ENCODE results near the gene TUT1.
"Not testable (repeated sequence)": the region's sequence is repeated elsewhere in the genome, so short reads cannot be mapped to it uniquely, and the experiment has no call there.

TUT1 gene

GRCh38 chr11:62573592-62574362, 17.5 kb downstream of the TUT1 start, which contains the start of gene EEF1G:
Gene EEF1G (minus strand): TSS chr11:62573891. CDS start chr11:62573842, 49 bp downstream.
- Histone ChIP-seq H3K4me3 (ENCODE audit: low read length) (peak within 1 kb of the TSS; percentile 91), H3K9me3 (replicated peaks; ENCODE audit: low read length) (no peaks in the 10 kb centered on the region), H3K4me1 (ENCODE audit: control insufficient read depth, insufficient read depth, low read length) (peaks cover 38% of the 10 kb centered on the region), H3K9ac (ENCODE audit: low read depth, low read length) (peak within 1 kb of the TSS; percentile 96), H3K36me3 (ENCODE audit: insufficient read depth, low read length) (peaks cover 70% of the 10 kb centered on the region), H3K4me2 (ENCODE audit: low read length) (peak within 1 kb of the TSS; percentile 93), H3K27me3 (ENCODE audit: control insufficient read depth, insufficient read depth, low read length) (no peaks in the 10 kb centered on the region)

GRCh38 chr11:62573006-62573591, 18.2 kb downstream of the TUT1 start:
- peak overlapping the region; percentile 96 for H3K9ac ChIP-seq (ENCODE audit: low read depth, low read length)
- H3K4me1 ChIP-seq (ENCODE audit: control insufficient read depth, insufficient read depth, low read length): peaks cover 38% of the 10 kb centered on the region
- H3K4me2 ChIP-seq (ENCODE audit: low read length): peak overlapping the region; percentile 81
- H3K9me3 ChIP-seq (replicated peaks; ENCODE audit: low read length): no peaks in the 10 kb centered on the region
- peak overlapping the region; percentile 91 for H3K4me3 ChIP-seq (ENCODE audit: low read length)
- H3K36me3 ChIP-seq (ENCODE audit: insufficient read depth, low read length): peaks cover 68% of the 10 kb centered on the region
- no peaks in the 10 kb centered on the region for H3K27me3 ChIP-seq (ENCODE audit: control insufficient read depth, insufficient read depth, low read length)

GRCh38 chr11:62572431-62572830, 18.9 kb downstream of the TUT1 start:
- Histone ChIP-seq H3K4me2 (ENCODE audit: low read length) (peak overlapping the region; percentile 81), H3K27me3 (ENCODE audit: control insufficient read depth, insufficient read depth, low read length) (no peaks in the 10 kb centered on the region), H3K4me1 (ENCODE audit: control insufficient read depth, insufficient read depth, low read length) (peaks cover 38% of the 10 kb centered on the region), H3K4me3 (ENCODE audit: low read length) (peak overlapping the region; percentile 91), H3K9ac (ENCODE audit: low read depth, low read length) (peak overlapping the region; percentile 96), H3K9me3 (replicated peaks; ENCODE audit: low read length) (no peaks in the 10 kb centered on the region), H3K36me3 (ENCODE audit: insufficient read depth, low read length) (peaks cover 68% of the 10 kb centered on the region)

GRCh38 chr11:62571493-62571892, 19.8 kb downstream of the TUT1 start:
- Histone ChIP-seq H3K4me1 (ENCODE audit: control insufficient read depth, insufficient read depth, low read length) (peaks cover 38% of the 10 kb centered on the region), H3K9ac (ENCODE audit: low read depth, low read length) (peak overlapping the region; percentile 96), H3K4me3 (ENCODE audit: low read length) (peak overlapping the region; percentile 91), H3K36me3 (ENCODE audit: insufficient read depth, low read length) (peaks cover 68% of the 10 kb centered on the region), H3K4me2 (ENCODE audit: low read length) (peak overlapping the region; percentile 81)
- H3K27me3 ChIP-seq (ENCODE audit: control insufficient read depth, insufficient read depth, low read length); H3K9me3 ChIP-seq (replicated peaks; ENCODE audit: low read length): not testable (repeated sequence)

DNA sequence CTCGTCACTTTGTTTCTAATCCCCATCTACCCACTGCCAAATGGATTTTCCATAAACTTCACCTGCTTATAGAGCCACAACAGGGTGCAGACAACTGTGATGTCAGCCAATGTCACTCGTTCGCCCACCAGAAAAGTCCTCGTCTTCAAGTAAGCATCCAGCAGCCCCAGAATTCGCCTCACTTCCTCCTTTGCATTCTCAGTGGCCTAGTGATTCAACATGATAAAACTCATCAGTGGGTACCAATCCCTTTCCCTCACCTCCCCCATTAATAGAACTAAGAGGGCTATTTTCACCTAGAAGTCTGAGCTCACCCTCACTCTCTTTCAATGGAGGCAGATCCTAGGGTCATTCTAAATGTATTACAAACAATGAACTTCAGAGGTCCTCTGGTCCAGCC, 20.4 kb downstream of the TUT1 start:
- Histone ChIP-seq H3K4me1 (ENCODE audit: control insufficient read depth, insufficient read depth, low read length) (peaks cover 36% of the 10 kb centered on the region), H3K4me2 (ENCODE audit: low read length) (peak overlapping the region; percentile 0), H3K36me3 (ENCODE audit: insufficient read depth, low read length) (peaks cover 69% of the 10 kb centered on the region)
- not testable (repeated sequence) for H3K9me3 ChIP-seq (replicated peaks; ENCODE audit: low read length); H3K9ac ChIP-seq (ENCODE audit: low read depth, low read length); H3K27me3 ChIP-seq (ENCODE audit: control insufficient read depth, insufficient read depth, low read length); H3K4me3 ChIP-seq (ENCODE audit: low read length)

GRCh38 chr11:62569611-62570010, 21.7 kb downstream of the TUT1 start:
- H3K9me3 ChIP-seq (replicated peaks; ENCODE audit: low read length): no peaks in the 10 kb centered on the region

GRCh38 chr11:62567018-62567633, 24.2 kb downstream of the TUT1 start:
- Histone ChIP-seq H3K9me3 (replicated peaks; ENCODE audit: low read length) (no peaks in the 10 kb centered on the region), H3K36me3 (ENCODE audit: insufficient read depth, low read length) (peaks cover 80% of the 10 kb centered on the region), H3K4me3 (ENCODE audit: low read length) (no peak overlapping the region), H3K4me1 (ENCODE audit: control insufficient read depth, insufficient read depth, low read length) (peaks cover 34% of the 10 kb centered on the region), H3K9ac (ENCODE audit: low read depth, low read length) (no peak overlapping the region), H3K27me3 (ENCODE audit: control insufficient read depth, insufficient read depth, low read length) (no peaks in the 10 kb centered on the region), H3K4me2 (ENCODE audit: low read length) (no peak overlapping the region)

More at GRCh38 chr11:62569611-62570010, 21.7 kb downstream of the TUT1 start:
- H3K9ac ChIP-seq (ENCODE audit: low read depth, low read length): no peak overlapping the region
- H3K4me3 ChIP-seq (ENCODE audit: low read length): no peak overlapping the region
- no peaks in the 10 kb centered on the region for H3K27me3 ChIP-seq (ENCODE audit: control insufficient read depth, insufficient read depth, low read length)
- H3K4me1 ChIP-seq (ENCODE audit: control insufficient read depth, insufficient read depth, low read length): peaks cover 29% of the 10 kb centered on the region
- H3K4me2 ChIP-seq (ENCODE audit: low read length): no peak overlapping the region
- H3K36me3 ChIP-seq (ENCODE audit: insufficient read depth, low read length): peaks cover 74% of the 10 kb centered on the region

DNA sequence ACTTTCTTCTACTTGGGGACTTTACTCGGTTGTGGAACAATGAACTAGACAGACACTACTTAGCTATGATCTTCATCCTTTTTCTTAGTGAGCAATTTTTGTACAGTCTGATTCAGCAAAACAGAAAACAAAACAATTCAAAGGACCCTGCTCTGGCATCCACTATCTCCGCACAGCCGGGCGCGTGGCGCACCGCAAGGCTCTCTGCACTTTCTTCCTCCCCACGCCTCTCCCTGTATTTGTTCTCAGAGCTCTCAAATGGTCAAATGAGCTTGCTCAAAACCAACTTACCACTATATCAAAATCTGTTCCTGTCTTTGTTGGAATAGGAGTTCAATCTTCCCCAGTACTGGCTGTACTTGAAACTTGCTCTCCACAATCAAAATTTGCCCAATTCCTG, 25.1 kb downstream of the TUT1 start:
- peaks cover 77% of the 10 kb centered on the region for H3K36me3 ChIP-seq (ENCODE audit: insufficient read depth, low read length)

DNA sequence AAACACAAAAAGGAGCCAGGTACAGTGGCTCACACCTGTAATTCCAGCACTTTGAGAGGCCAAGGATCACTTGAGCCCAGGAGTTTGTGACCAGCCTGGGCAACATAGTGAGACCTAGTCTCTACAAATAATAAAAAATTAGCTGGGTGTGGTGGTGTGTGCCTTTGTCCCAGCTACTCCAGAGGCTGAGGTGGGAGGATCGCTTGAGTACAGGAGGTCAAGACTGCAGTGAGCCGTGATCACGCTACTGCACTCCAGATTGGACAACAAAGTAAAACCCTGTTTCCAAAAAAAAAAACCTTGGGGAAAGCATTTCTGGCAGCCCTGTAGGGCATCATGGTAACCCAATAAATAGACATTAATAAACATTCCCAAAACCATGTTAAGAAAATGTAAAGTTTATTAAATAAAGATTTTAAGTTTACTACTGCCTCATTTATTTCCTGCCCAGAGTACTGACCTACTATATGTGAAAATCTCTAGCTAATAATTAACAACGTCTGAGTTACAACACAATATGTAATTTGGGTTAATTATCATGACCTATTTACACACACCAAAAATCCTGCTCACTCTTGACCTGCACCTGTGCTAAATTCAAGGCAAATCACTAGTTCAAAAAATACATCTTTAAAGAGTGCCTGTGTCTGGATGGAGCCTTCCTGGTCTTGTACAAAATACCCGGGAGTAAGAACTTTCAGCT, 26.1 kb downstream of the TUT1 start:
- Histone ChIP-seq H3K9me3 (replicated peaks; ENCODE audit: low read length) (no peaks in the 10 kb centered on the region), H3K27me3 (ENCODE audit: control insufficient read depth, insufficient read depth, low read length) (no peaks in the 10 kb centered on the region), H3K4me2 (ENCODE audit: low read length) (no peak overlapping the region), H3K9ac (ENCODE audit: low read depth, low read length) (no peak overlapping the region), H3K4me1 (ENCODE audit: control insufficient read depth, insufficient read depth, low read length) (peaks cover 33% of the 10 kb centered on the region), H3K36me3 (ENCODE audit: insufficient read depth, low read length) (peaks cover 69% of the 10 kb centered on the region), H3K4me3 (ENCODE audit: low read length) (no peak overlapping the region)

More for the DNA sequence above, 25.1 kb downstream of the TUT1 start:
- H3K4me2 ChIP-seq (ENCODE audit: low read length): no peak overlapping the region
- H3K9me3 ChIP-seq (replicated peaks; ENCODE audit: low read length): no peaks in the 10 kb centered on the region
- H3K4me1 ChIP-seq (ENCODE audit: control insufficient read depth, insufficient read depth, low read length): peaks cover 31% of the 10 kb centered on the region
- H3K27me3 ChIP-seq (ENCODE audit: control insufficient read depth, insufficient read depth, low read length): no peaks in the 10 kb centered on the region
- no peak overlapping the region for H3K9ac ChIP-seq (ENCODE audit: low read depth, low read length)
- H3K4me3 ChIP-seq (ENCODE audit: low read length): no peak overlapping the region

GRCh38 chr11:62561677-62562230, 29.6 kb downstream of the TUT1 start:
- peaks cover 66% of the 10 kb centered on the region for H3K36me3 ChIP-seq (ENCODE audit: insufficient read depth, low read length)
- H3K4me3 ChIP-seq (ENCODE audit: low read length); H3K4me2 ChIP-seq (ENCODE audit: low read length); H3K27me3 ChIP-seq (ENCODE audit: control insufficient read depth, insufficient read depth, low read length); H3K9ac ChIP-seq (ENCODE audit: low read depth, low read length); H3K9me3 ChIP-seq (replicated peaks; ENCODE audit: low read length): not testable (repeated sequence)
- H3K4me1 ChIP-seq (ENCODE audit: control insufficient read depth, insufficient read depth, low read length): peaks cover 49% of the 10 kb centered on the region

DNA sequence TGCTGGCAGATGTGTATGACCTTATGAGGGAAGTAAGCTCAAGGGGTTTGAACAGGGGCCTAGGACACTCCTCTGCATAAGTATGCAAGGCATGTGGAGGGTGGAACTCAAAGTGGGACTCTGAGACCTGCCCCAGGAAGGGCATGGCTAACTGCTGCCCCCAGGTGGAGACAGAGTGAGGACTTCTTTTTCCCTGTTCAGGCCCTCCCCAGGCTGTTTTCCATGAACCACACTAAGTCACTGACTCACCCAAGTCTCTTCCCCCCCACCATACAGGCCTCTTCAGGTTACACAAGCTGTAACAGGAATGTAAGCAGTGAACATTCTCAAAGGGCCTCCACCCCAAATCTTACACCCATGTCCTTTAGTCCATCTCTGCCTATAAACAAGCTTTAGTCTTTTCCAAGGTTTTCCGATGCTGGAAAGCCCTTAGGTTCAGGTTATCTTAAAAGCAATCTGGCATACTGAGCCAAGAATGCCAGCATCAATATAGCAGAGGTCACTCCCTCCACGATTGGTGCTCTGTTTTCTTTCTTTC, 30.7 kb downstream of the TUT1 start:
- H3K4me3 ChIP-seq (ENCODE audit: low read length): no peak overlapping the region
- no peaks in the 10 kb centered on the region for H3K27me3 ChIP-seq (ENCODE audit: control insufficient read depth, insufficient read depth, low read length)
- H3K36me3 ChIP-seq (ENCODE audit: insufficient read depth, low read length): peaks cover 55% of the 10 kb centered on the region
- no peaks in the 10 kb centered on the region for H3K9me3 ChIP-seq (replicated peaks; ENCODE audit: low read length)
- peaks cover 58% of the 10 kb centered on the region for H3K4me1 ChIP-seq (ENCODE audit: control insufficient read depth, insufficient read depth, low read length)
- H3K9ac ChIP-seq (ENCODE audit: low read depth, low read length): peak overlapping the region; percentile 61
- peak overlapping the region; percentile 39 for H3K4me2 ChIP-seq (ENCODE audit: low read length)

All from skeletal muscle satellite cell (primary cell).